NCI-H2107 (cell line): Measurements from ENCODE around the gene DPF3.

Experiments
- DNase-seq: peaks from one replicate; lab custom pipeline; 2025; lab: John Stamatoyannopoulos, UW

The DPF3 gene

GRCh38 chr14:72715215-72715849 lies 178.6 kb downstream of the DPF3 start:
- no peak for DNase-seq

GRCh38 chr14:72714871-72715214 lies 179.1 kb downstream of the DPF3 start:
- no peak for DNase-seq

- no peak for DNase-seq
These were observed 179.8 kb downstream of the DPF3 start for GRCh38 chr14:72714094-72714493.

- no peak for DNase-seq
These were observed 182.0 kb downstream of the DPF3 start for GRCh38 chr14:72711936-72712335.

GRCh38 chr14:72709916-72710611 lies 183.8 kb downstream of the DPF3 start:
- DNase-seq = no peak

GRCh38 chr14:72708708-72709475 lies 185.0 kb downstream of the DPF3 start:
- DNase-seq = no peak

GRCh38 chr14:72708222-72708621 lies 185.7 kb downstream of the DPF3 start:
- no peak for DNase-seq

- DNase-seq = no peak
These were observed 187.4 kb downstream of the DPF3 start for GRCh38 chr14:72706485-72706884.

- DNase-seq = no peak
These were observed 189.4 kb downstream of the DPF3 start for GRCh38 chr14:72704502-72704901.

GRCh38 chr14:72701605-72702004 lies 192.3 kb downstream of the DPF3 start:
- no peak for DNase-seq

GRCh38 chr14:72701237-72701565 lies 192.7 kb downstream of the DPF3 start:
- DNase-seq = no peak

- DNase-seq = no peak
These were observed 193.3 kb downstream of the DPF3 start for GRCh38 chr14:72700338-72701236.

GRCh38 chr14:72699852-72700257 lies 194.0 kb downstream of the DPF3 start:
- DNase-seq = no peak

GRCh38 chr14:72699443-72699842 lies 194.5 kb downstream of the DPF3 start:
- DNase-seq = no peak

- no peak for DNase-seq
These were observed 201.2 kb downstream of the DPF3 start for GRCh38 chr14:72692696-72693095.

- no peak for DNase-seq
These were observed 203.6 kb downstream of the DPF3 start for GRCh38 chr14:72690324-72690723.

GRCh38 chr14:72688990-72689671 lies 204.8 kb downstream of the DPF3 start:
- DNase-seq = no peak

- DNase-seq = no peak
These were observed 207.1 kb downstream of the DPF3 start for GRCh38 chr14:72686832-72687231.

- no peak for DNase-seq
These were observed 207.8 kb downstream of the DPF3 start for GRCh38 chr14:72686101-72686500.

GRCh38 chr14:72685456-72685855 lies 208.4 kb downstream of the DPF3 start:
- DNase-seq = no peak

GRCh38 chr14:72683787-72684186 lies 210.1 kb downstream of the DPF3 start:
- DNase-seq = no peak

GRCh38 chr14:72682188-72682587 lies 211.7 kb downstream of the DPF3 start:
- DNase-seq = no peak
